GM19468 (cell line): ENCODE measurements around the gene PLEKHH3.

Source experiments
- ATAC-seq: cut with Tn5 transposase; IDR thresholded peaks from one replicate; pipeline ENCODE4 v1.9.1; 2021; ENCODE audit warnings: mild to moderate bottlenecking, moderate library complexity, moderate number of reproducible peaks; ENCODE audit not compliant: unreplicated experiment; ENCODE audit errors: extremely low read depth

Gene PLEKHH3

GRCh38 chr17:42676424-42677011, at the start of gene PLEKHH3:
Gene PLEKHH3 (minus strand): TSS chr17:42676994. CDS start chr17:42676563, 431 bp downstream.
- no peak for ATAC-seq

- ATAC-seq, result no peak
Measured at GRCh38 chr17:42725143-42725542, 48.3 kb upstream of the PLEKHH3 start.

- ATAC-seq, result no peak
Measured at GRCh38 chr17:42723636-42724035, 46.8 kb upstream of the PLEKHH3 start.

- ATAC-seq, result no peak
Measured at GRCh38 chr17:42720996-42721583, 44.3 kb upstream of the PLEKHH3 start.

GRCh38 chr17:42709561-42709960, 32.8 kb upstream of the PLEKHH3 start:
- ATAC-seq, result no peak

GRCh38 chr17:42708588-42708987, 31.8 kb upstream of the PLEKHH3 start:
- no peak for ATAC-seq

GRCh38 chr17:42706732-42707131, 29.9 kb upstream of the PLEKHH3 start:
- ATAC-seq, result no peak

- ATAC-seq, result no peak
Measured at GRCh38 chr17:42704837-42705494, 28.2 kb upstream of the PLEKHH3 start.

GRCh38 chr17:42704490-42704836, 27.7 kb upstream of the PLEKHH3 start:
- no peak for ATAC-seq

GRCh38 chr17:42702446-42702845, 25.7 kb upstream of the PLEKHH3 start:
- no peak for ATAC-seq

- no peak for ATAC-seq
Measured at GRCh38 chr17:42700586-42701289, 23.9 kb upstream of the PLEKHH3 start.

- ATAC-seq, result no peak
Measured at GRCh38 chr17:42699415-42699740, 22.6 kb upstream of the PLEKHH3 start.

GRCh38 chr17:42698736-42699414, 22.1 kb upstream of the PLEKHH3 start:
- no peak for ATAC-seq

GRCh38 chr17:42697108-42697811, 20.5 kb upstream of the PLEKHH3 start:
- no peak for ATAC-seq

GRCh38 chr17:42695500-42695899, 18.7 kb upstream of the PLEKHH3 start:
- no peak for ATAC-seq

GRCh38 chr17:42694524-42694923, 17.7 kb upstream of the PLEKHH3 start:
- no peak for ATAC-seq

- no peak for ATAC-seq
Measured at GRCh38 chr17:42692489-42692888, 15.7 kb upstream of the PLEKHH3 start.

- ATAC-seq, result no peak
Measured at GRCh38 chr17:42691021-42691545, 14.3 kb upstream of the PLEKHH3 start.

- no peak for ATAC-seq
Measured at GRCh38 chr17:42690596-42690995, 13.8 kb upstream of the PLEKHH3 start.
